K562 (cell line): ENCODE data around the gene TMEM154. TPM values are rescaled to one million over a fixed set of nuclear protein-coding genes. Genes with fewer than 3 reads are reported as not detected.
A peak's percentile ranks its signal among the peaks of the same experiment; 100 is the strongest.

Source experiments
- ATF7 ChIP-seq: fragments of 450-650 bp; IDR thresholded peaks from 2 replicates; pipeline ENCODE4 v1.7.1; 2014; ENCODE audit warnings: mild to moderate bottlenecking, moderate library complexity
- BHLHE40 ChIP-seq: IDR thresholded peaks from 2 replicates; pipeline ENCODE4 v1.6.1; 2011; ENCODE audit warnings: low read length, improper control_type of control experiment
- CBX1 ChIP-seq: sonication (generic); IDR thresholded peaks from 2 replicates; pipeline ENCODE4 v1.6.1; 2016; ENCODE audit warnings: antibody characterized with exemption, low read depth, mild to moderate bottlenecking
- CEBPB ChIP-seq: fragments of 450-650 bp; IDR thresholded peaks from 2 replicates; pipeline ENCODE4 v1.6.1; 2016; ENCODE audit warnings: missing genetic modification characterization, missing compliant biosample characterization
- CTBP1 ChIP-seq: fragments of 450-650 bp; IDR thresholded peaks from 2 replicates; pipeline ENCODE4 v1.6.1; 2016; ENCODE audit warnings: borderline replicate concordance
- KAT7 ChIP-seq: sonication (generic); formaldehyde crosslinking; IDR thresholded peaks from 2 replicates; pipeline ENCODE4 v1.8.0; 2022; ENCODE audit warnings: missing genetic modification reagents, mild to moderate bottlenecking, borderline replicate concordance
- NR2F6 ChIP-seq: fragments of 450-650 bp; formaldehyde crosslinking; IDR thresholded peaks from 2 replicates; pipeline ENCODE4 v1.4.0; 2020; ENCODE audit warnings: mild to moderate bottlenecking
- POLR2G ChIP-seq: fragments of 200-400 bp; formaldehyde crosslinking; IDR thresholded peaks from 2 replicates; pipeline ENCODE4 v1.6.1; 2017; ENCODE audit warnings: low read depth, mild to moderate bottlenecking, antibody characterized with exemption, low read length, moderate library complexity
- YY1 ChIP-seq, 3 experiments: IDR thresholded peaks; 2 replicates each; pipeline ENCODE4 v1.6.1; 2011; ENCODE audit warnings: low read length in 2 of 3, mild to moderate bottlenecking in 2 of 3, moderate library complexity in 2 of 3, borderline replicate concordance in 1 of 3, control low read depth in 1 of 3, low read depth in 1 of 3; ENCODE audit not compliant: insufficient read depth in 3 of 3, insufficient replicate concordance in 2 of 3, control insufficient read depth in 1 of 3, insufficient read length in 1 of 3; ENCODE audit errors: extremely low read depth in 1 of 3
- ZBTB1 ChIP-seq: sonication (generic); formaldehyde crosslinking; IDR thresholded peaks from 2 replicates; pipeline ENCODE4 v1.8.1; 2023; ENCODE audit warnings: missing genetic modification reagents, low read depth, mild to moderate bottlenecking, borderline replicate concordance
- ZBTB7A ChIP-seq: IDR thresholded peaks from 2 replicates; pipeline ENCODE4 v1.6.1; 2011; ENCODE audit warnings: low read depth, mild to moderate bottlenecking, low read length, moderate library complexity, borderline replicate concordance; ENCODE audit not compliant: control insufficient read depth
- polyA plus RNA-seq, 8 experiments: library from polyadenylated mRNA; depleted of rRNA in 4 of 8; stranded (reverse) in 5 of 8; unstranded in 3 of 8; fragments of >200 nt; fragmentation: Nextera tagmentation in 2 of 8; fragmentation: Illumina TruSeq in 1 of 8; extraction: Ambion mirVana in 2 of 8; extraction: Trizol in 1 of 8; gene quantifications; 2 replicates each; pipeline versions ENCODE4 v1.2.1 to v1.2.3, GENCODE V29; 2011 to 2014; ENCODE audit warnings: inconsistent platforms in 1 of 8, missing spikeins in 1 of 8
- total RNA-seq, 7 experiments: library from RNA; depleted of rRNA in 6 of 7; stranded (reverse); fragments of >200 nt in 6 of 7; fragmentation: Illumina TruSeq in 2 of 7; extraction: Trizol in 2 of 7; gene quantifications; 2 replicates each; pipeline versions ENCODE4 v1.2.1 to v1.2.3, GENCODE V29; 2011 to 2021; ENCODE audit warnings: low replicate concordance in 1 of 7
- TF ChIP-seq, protein P1 (sequence below), 2 experiments: fragments of 450-650 bp in 1 of 2; sonication (generic) in 1 of 2; formaldehyde crosslinking in 1 of 2; IDR thresholded peaks in 1 of 2; conservative IDR thresholded peaks in 1 of 2; 2 replicates each; pipeline versions ENCODE4 v1.6.1 to v1.8.1; 2016 to 2023; ENCODE audit warnings: mild to moderate bottlenecking in 2 of 2, moderate library complexity in 2 of 2, inconsistent platforms in 1 of 2, missing genetic modification reagents in 1 of 2
- TF ChIP-seq, protein P2 (sequence below): sonication (generic); formaldehyde crosslinking; IDR thresholded peaks from 2 replicates; pipeline ENCODE4 v1.8.0; 2022; ENCODE audit warnings: mild to moderate bottlenecking, missing genetic modification reagents
- TF ChIP-seq, protein P3 (sequence below): fragments of 150-350 bp; conservative IDR thresholded peaks from 2 replicates; pipeline ENCODE4 v1.6.1; 2014; ENCODE audit warnings: low read length

Gene TMEM154
- total and polyA plus RNA-seq, 9 of the 15 experiments (the other 6 are each of a cell fraction or from before 2014, with no cell fraction given), result 0.13 to 1.8 (median 0.58) TPM

DNA sequence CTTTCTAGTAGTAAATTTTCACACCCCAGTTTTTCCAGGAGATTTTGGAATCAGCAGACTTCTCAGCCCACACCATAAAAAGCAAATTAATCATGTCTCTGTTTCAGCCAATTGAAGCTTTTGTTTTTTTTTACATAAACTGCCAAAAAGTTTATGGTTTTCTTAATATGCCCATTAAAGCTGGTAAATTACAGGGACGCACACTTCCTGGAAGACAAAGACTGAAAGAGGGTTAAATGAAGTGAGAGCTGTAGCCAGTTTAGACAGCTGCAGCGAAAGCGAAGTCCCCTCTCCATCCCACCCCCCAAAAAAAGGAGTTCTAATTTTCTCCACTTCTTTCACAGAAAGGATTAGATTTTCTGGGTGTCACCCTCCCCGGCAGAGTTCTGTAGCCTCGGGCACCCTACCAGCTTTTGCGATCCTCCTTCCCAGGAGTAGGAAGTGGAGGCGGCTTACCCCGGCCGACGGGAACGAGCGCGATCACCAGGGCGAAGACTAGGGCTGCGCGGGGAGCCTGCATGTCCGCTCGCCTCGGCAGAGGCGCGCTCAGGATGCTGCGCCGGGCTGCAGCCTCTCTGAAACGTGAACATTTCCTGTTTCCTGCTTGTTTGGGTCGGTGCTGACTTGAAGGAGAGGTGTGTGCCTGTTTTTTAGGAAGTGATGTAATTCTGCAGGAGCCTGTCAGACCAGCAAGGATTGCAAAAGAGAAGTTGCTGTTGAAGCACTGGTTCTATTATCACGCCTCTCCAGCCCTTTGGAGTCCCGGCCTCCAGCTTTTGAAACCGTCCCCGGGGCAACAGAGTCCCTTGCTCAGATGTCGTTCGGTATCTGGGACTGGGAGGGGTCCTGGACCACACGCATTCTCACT is at the start of gene TMEM154 (continued):
- TF ChIP-seq YY1 (IDR thresholded peaks at IDR 0.05; ENCODE audit: borderline replicate concordance in 1 of 3, control insufficient read depth in 1 of 3, extremely low read depth in 1 of 3, insufficient read depth in 3 of 3, insufficient read length in 1 of 3, insufficient replicate concordance in 2 of 3, low read depth in 1 of 3, low read length in 2 of 3) (no peak), CBX1 (0 out of 2 replicates have a peak, but pooled peaks have one; percentile 1), ZBTB7A (no peak), POLR2G (peak; percentile 51), CEBPB (tag) (peak; percentile 78), ATF7 (peak; percentile 87), CTBP1 (peak; percentile 83), KAT7 (CRISPR knock-in tag) (0 out of 2 replicates have a peak, but pooled peaks have one; percentile 50), NR2F6 (no peak), BHLHE40 (peak; percentile 57), ZBTB1 (CRISPR knock-in tag) (no peak)
- TF ChIP-seq, protein P1, sequence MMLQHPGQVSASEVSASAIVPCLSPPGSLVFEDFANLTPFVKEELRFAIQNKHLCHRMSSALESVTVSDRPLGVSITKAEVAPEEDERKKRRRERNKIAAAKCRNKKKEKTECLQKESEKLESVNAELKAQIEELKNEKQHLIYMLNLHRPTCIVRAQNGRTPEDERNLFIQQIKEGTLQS (IDR thresholded peaks at IDR 0.05), result peak; percentile 56; the same call in 1 of the 2 replicates
- TF ChIP-seq, protein P1 (CRISPR knock-in tag; conservative IDR thresholded peaks at IDR 0.05), result no peak
- TF ChIP-seq, protein P2, sequence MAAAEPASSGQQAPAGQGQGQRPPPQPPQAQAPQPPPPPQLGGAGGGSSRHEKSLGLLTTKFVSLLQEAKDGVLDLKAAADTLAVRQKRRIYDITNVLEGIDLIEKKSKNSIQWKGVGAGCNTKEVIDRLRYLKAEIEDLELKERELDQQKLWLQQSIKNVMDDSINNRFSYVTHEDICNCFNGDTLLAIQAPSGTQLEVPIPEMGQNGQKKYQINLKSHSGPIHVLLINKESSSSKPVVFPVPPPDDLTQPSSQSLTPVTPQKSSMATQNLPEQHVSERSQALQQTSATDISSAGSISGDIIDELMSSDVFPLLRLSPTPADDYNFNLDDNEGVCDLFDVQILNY (CRISPR knock-in tag), result no peak
- TF ChIP-seq, protein P3, sequence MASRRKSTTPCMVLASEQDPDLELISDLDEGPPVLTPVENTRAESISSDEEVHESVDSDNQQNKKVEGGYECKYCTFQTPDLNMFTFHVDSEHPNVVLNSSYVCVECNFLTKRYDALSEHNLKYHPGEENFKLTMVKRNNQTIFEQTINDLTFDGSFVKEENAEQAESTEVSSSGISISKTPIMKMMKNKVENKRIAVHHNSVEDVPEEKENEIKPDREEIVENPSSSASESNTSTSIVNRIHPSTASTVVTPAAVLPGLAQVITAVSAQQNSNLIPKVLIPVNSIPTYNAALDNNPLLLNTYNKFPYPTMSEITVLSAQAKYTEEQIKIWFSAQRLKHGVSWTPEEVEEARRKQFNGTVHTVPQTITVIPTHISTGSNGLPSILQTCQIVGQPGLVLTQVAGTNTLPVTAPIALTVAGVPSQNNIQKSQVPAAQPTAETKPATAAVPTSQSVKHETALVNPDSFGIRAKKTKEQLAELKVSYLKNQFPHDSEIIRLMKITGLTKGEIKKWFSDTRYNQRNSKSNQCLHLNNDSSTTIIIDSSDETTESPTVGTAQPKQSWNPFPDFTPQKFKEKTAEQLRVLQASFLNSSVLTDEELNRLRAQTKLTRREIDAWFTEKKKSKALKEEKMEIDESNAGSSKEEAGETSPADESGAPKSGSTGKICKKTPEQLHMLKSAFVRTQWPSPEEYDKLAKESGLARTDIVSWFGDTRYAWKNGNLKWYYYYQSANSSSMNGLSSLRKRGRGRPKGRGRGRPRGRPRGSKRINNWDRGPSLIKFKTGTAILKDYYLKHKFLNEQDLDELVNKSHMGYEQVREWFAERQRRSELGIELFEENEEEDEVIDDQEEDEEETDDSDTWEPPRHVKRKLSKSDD, result no peak
